HCT116 (cell line): ENCODE results near the gene SOX18. TPM values are rescaled to one million over a fixed set of nuclear protein-coding genes. Genes with fewer than 3 reads are reported as not detected.

Source experiments
- ATAC-seq: fragments of 200-7000 bp; cut with Tn5 transposase; 2 replicates; pipeline ENCODE4 v1.9.1; 2020; ENCODE audit warnings: mild to moderate bottlenecking, moderate library complexity
- BruUV-seq: library from RNA; stranded (reverse); fragments of 400-500 nt; replicated peaks from 2 replicates; lab custom pipeline; 2021; lab: Mats Ljungman, UMichigan
- CTCF ChIA-PET: fragments of 300-600 bp; sonication (Branson Sonifier 250); formaldehyde crosslinking; loops from one replicate; lab custom pipeline; 2021; ENCODE audit warnings: antibody characterized with exemption; lab: Charles Lee
- POLR2A ChIA-PET: fragments of 300-600, 350-600 bp; sonication (Branson Sonifier 250); formaldehyde crosslinking; loops from one replicate; lab custom pipeline; 2021; ENCODE audit warnings: antibody characterized with exemption; lab: Charles Lee
- RAD21 ChIA-PET, 2 experiments: fragments of 300-600 bp; sonication (Branson Sonifier 250); formaldehyde crosslinking; loops; one replicate each; lab custom pipeline; 2023; ENCODE audit warnings: low total read pairs in 2 of 2; ENCODE audit not compliant: uncharacterized antibody in 2 of 2, unreplicated experiment in 2 of 2, low non-redundant PET in 1 of 2; lab: Charles Lee
- DNase-seq: peaks from one replicate; pipeline ENCODE4 v3.0.0-alpha.2; 2010; ENCODE audit warnings: low read depth, low spot score
- H2AFZ ChIP-seq: fragments of 200-600 bp; shearing (Covaris generic), sonication (generic); 2 replicates; pipeline ENCODE4 v1.6.1; 2017; ENCODE audit warnings: low read depth, mixed run types, mixed read lengths, antibody characterized with exemption, low read length; ENCODE audit not compliant: poor library complexity, severe bottlenecking
- H3K27ac ChIP-seq: 2 replicates; pipeline ENCODE4 v1.5.1; 2012; ENCODE audit warnings: low read depth, low read length
- H3K27me3 ChIP-seq: fragments of 200-600 bp; sonication (generic); 2 replicates; pipeline ENCODE4 v1.6.1; 2016; ENCODE audit warnings: mixed run types, low read length, mixed read lengths; ENCODE audit not compliant: insufficient read depth
- H3K36me3 ChIP-seq, 2 experiments: fragments of 200-500 bp in 1 of 2; fragments of 200-600 bp in 1 of 2; sonication (Bioruptor generic) in 1 of 2; sonication (generic) in 1 of 2; 2 replicates each; pipeline versions ENCODE4 v1.5.1 to v1.6.1; 2014 to 2016; ENCODE audit warnings: low read length in 2 of 2, inconsistent platforms in 1 of 2, mixed read lengths in 1 of 2, mixed run types in 1 of 2; ENCODE audit not compliant: insufficient read depth in 2 of 2, control insufficient read depth in 1 of 2
- H3K4me1 ChIP-seq, 2 experiments: fragments of 200-600 bp in 1 of 2; sonication (generic) in 1 of 2; 2 replicates each; pipeline versions ENCODE4 v1.5.1 to v1.6.1; 2012 to 2017; ENCODE audit warnings: low read length in 2 of 2, inconsistent platforms in 1 of 2, mild to moderate bottlenecking in 1 of 2, mixed read lengths in 1 of 2, mixed run types in 1 of 2, moderate library complexity in 1 of 2; ENCODE audit not compliant: insufficient read depth in 2 of 2, control insufficient read depth in 1 of 2
- H3K4me2 ChIP-seq: fragments of 200-600 bp; sonication (generic); 2 replicates; pipeline ENCODE4 v1.6.1; 2017; ENCODE audit warnings: mixed run types, low read length, mixed read lengths
- H3K4me3 ChIP-seq, 2 experiments: fragments of 200-600 bp in 1 of 2; sonication (generic) in 1 of 2; replicated peaks in 1 of 2; 2 replicates each; pipeline ENCODE4 v1.5.1; 2011 to 2016; ENCODE audit warnings: low read length in 2 of 2, control low read depth in 1 of 2, low read depth in 1 of 2, mild to moderate bottlenecking in 1 of 2, mixed read lengths in 1 of 2, mixed run types in 1 of 2
- H3K79me2 ChIP-seq: fragments of 200-600 bp; sonication (generic); 2 replicates; pipeline ENCODE4 v1.6.1; 2017; ENCODE audit warnings: mild to moderate bottlenecking, mixed run types, low read length, moderate library complexity, mixed read lengths; ENCODE audit not compliant: insufficient read depth
- H3K9ac ChIP-seq: fragments of 200-600 bp; sonication (generic); 2 replicates; pipeline ENCODE4 v1.6.1; 2016; ENCODE audit warnings: low read length, mixed read lengths
- H3K9me2 ChIP-seq: fragments of 200-600 bp; sonication (generic), shearing (Covaris generic); 2 replicates; pipeline ENCODE4 v1.6.1; 2017; ENCODE audit warnings: mixed run types, mild to moderate bottlenecking, moderate library complexity; ENCODE audit not compliant: insufficient read depth
- H3K9me3 ChIP-seq, 2 experiments: fragments of 200-500 bp in 1 of 2; fragments of 200-600 bp in 1 of 2; sonication (Bioruptor generic) in 1 of 2; sonication (generic) in 1 of 2; 2 replicates each; pipeline ENCODE4 v1.6.1; 2014 to 2017; ENCODE audit warnings: low read length in 2 of 2, mixed read lengths in 2 of 2, inconsistent platforms in 1 of 2, low read depth in 1 of 2, mild to moderate bottlenecking in 1 of 2, mixed run types in 1 of 2, moderate library complexity in 1 of 2; ENCODE audit not compliant: control insufficient read depth in 1 of 2, insufficient read depth in 1 of 2
- H4K20me1 ChIP-seq: fragments of 200-600 bp; sonication (generic), shearing (Covaris generic); 2 replicates; pipeline ENCODE4 v1.6.1; 2017; ENCODE audit warnings: mixed run types, mild to moderate bottlenecking, moderate library complexity; ENCODE audit not compliant: insufficient read depth
- ATF3 ChIP-seq: IDR thresholded peaks from 2 replicates; pipeline ENCODE4 v1.6.1; 2012
- ELF1 ChIP-seq: IDR thresholded peaks from 2 replicates; pipeline ENCODE4 v1.6.1; 2012; ENCODE audit warnings: low read depth, borderline replicate concordance
- EZH2 ChIP-seq: fragments of 200-600 bp; sonication (generic); IDR thresholded peaks from 2 replicates; pipeline ENCODE4 v1.6.1; 2017; ENCODE audit warnings: antibody characterized with exemption, mixed run types
- EZH2phosphoT487 ChIP-seq: fragments of 200-600 bp; IDR thresholded peaks from 2 replicates; pipeline ENCODE4 v1.6.1; 2018; ENCODE audit warnings: antibody characterized with exemption, borderline replicate concordance
- POLR2AphosphoS5 ChIP-seq: IDR thresholded peaks from 2 replicates; pipeline ENCODE4 v1.6.1; 2011; ENCODE audit warnings: mild to moderate bottlenecking, low read depth, low read length, moderate library complexity
- TCF7L2 ChIP-seq: IDR thresholded peaks from 2 replicates; pipeline ENCODE4 v1.7.0; 2011; ENCODE audit warnings: borderline replicate concordance, inconsistent platforms; ENCODE audit not compliant: insufficient read depth, insufficient read length; ENCODE audit errors: extremely low read depth
- YY1 ChIP-seq: IDR thresholded peaks from 2 replicates; pipeline ENCODE4 v1.6.1; 2011; ENCODE audit warnings: low read length, low read depth, moderate library complexity, mild to moderate bottlenecking; ENCODE audit not compliant: insufficient replicate concordance; ENCODE audit errors: extremely low read depth
- intact Hi-C: fragments of 100-400 bp; cut with micrococcal nuclease; formaldehyde crosslinking; loops from 2 replicates; pipeline ENCODE4 v1.10.0; 2022
- total RNA-seq: library from RNA; stranded (reverse); gene quantifications from one replicate; pipeline ENCODE4 v1.2.1, GENCODE V29; 2021; ENCODE audit not compliant: unreplicated experiment
- TF ChIP-seq, protein P1 (sequence below): IDR thresholded peaks from 2 replicates; pipeline ENCODE4 v1.6.1; 2012
- TF ChIP-seq, protein P2 (sequence below): IDR thresholded peaks from 2 replicates; pipeline ENCODE4 v1.6.1; 2012; ENCODE audit warnings: low read depth
- TF ChIP-seq, protein P3 (sequence below): IDR thresholded peaks from 2 replicates; pipeline ENCODE4 v1.6.1; 2011; ENCODE audit warnings: mild to moderate bottlenecking, low read length, moderate library complexity; ENCODE audit not compliant: insufficient replicate concordance; ENCODE audit errors: extremely low read depth

SOX18 gene
- total RNA-seq, 1 experiment from 2014 or later, result 3.3 TPM

GRCh38 chr20:64051561-64052325 is 2.3 kb upstream of the SOX18 start:
- no peak overlapping the region for H3K4me3 ChIP-seq
- intact Hi-C loops, result loop anchor here (10.0 kb wide), 1 partner anchor 347 kb away; the partner anchor contains the start of genes ARFRP1 and ZGPAT
- RAD21 ChIA-PET, result interaction anchor here in 1 of 2 experiments (0.6 kb wide), 1 partner anchor 64 kb away, joined by 4 read pairs; no protein-coding TSS in a partner anchor
- no peak overlapping the region for H3K27ac ChIP-seq
- ATAC-seq (no peak), DNase-seq (no peak)
- H3K9me3 ChIP-seq, result no peaks in the 10 kb centered on the region
- H3K9me2 ChIP-seq, result no peaks in the 10 kb centered on the region
- no peaks in the 10 kb centered on the region for H4K20me1 ChIP-seq
- no peak overlapping the region for H3K4me2 ChIP-seq
- CTCF ChIA-PET, result no interaction called here
- H2AFZ ChIP-seq, result no peak overlapping the region
- peaks cover 16 to 32% of the 10 kb centered on the region in 2 experiments for H3K4me1 ChIP-seq
- H3K79me2 ChIP-seq, result no peaks in the 10 kb centered on the region
- no peak overlapping the region for H3K9ac ChIP-seq
- no peaks in the 10 kb centered on the region for H3K27me3 ChIP-seq
- BruUV-seq, result no TSS peak
- POLR2A ChIA-PET, result interaction anchor here (0.6 kb wide), 1 partner anchor 477 kb away, joined by 3 read pairs; no protein-coding TSS in a partner anchor
- TF ChIP-seq POLR2AphosphoS5 (no peak), ELF1 (no peak)
- H3K36me3 ChIP-seq, result no peaks in the 10 kb centered on the region

DNA sequence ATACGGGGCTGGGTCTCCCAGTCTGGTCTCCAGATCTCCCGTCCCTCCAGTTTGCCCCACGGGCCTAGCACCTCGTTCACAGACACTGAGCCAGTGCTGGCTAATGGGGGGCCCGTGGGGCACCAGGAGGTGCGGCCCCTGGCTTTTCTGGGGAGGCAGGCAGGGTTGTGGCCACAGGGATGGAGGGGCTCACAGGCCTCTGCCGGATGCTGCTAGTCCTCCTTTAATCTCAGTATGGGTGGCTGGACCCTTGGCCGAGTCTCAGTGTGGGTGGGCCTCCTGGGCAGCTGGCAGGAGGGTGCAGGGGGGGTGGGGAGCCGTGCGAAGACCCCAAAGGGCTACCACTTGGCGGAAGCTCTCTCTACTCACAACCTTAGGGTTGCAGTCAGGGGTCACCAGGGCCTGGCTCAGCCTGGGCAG is 1.6 kb upstream of the SOX18 start:
- Histone ChIP-seq H3K4me1 (peaks cover 16 to 36% of the 10 kb centered on the region in 2 experiments), H3K36me3 (no peaks in the 10 kb centered on the region), H3K27ac (no peak overlapping the region), H3K9me3 (no peaks in the 10 kb centered on the region), H2AFZ (no peak overlapping the region), H3K79me2 (no peaks in the 10 kb centered on the region), H4K20me1 (no peaks in the 10 kb centered on the region), H3K9me2 (no peaks in the 10 kb centered on the region), H3K27me3 (no peaks in the 10 kb centered on the region), H3K4me3 (no peak overlapping the region), H3K9ac (no peak overlapping the region), H3K4me2 (no peak overlapping the region)
- BruUV-seq, result no TSS peak
- ChIA-PET CTCF (interaction anchor here (0.8 kb wide), 1 partner anchor 13 kb away, joined by 3 read pairs; no protein-coding TSS in a partner anchor), RAD21 (no interaction called here), POLR2A (interaction anchor here (0.6 kb wide), 1 partner anchor 477 kb away, joined by 3 read pairs; no protein-coding TSS in a partner anchor)
- DNase-seq, result no peak
- intact Hi-C loops, result loop anchor here (10.0 kb wide), 1 partner anchor 346 kb away; the partner anchor contains the start of genes ARFRP1 and ZGPAT
- ATAC-seq, result no peak
- TF ChIP-seq TCF7L2 (no peak), EZH2 (no peak), ELF1 (no peak), YY1 (no peak), ATF3 (no peak), EZH2phosphoT487 (no peak)
- TF ChIP-seq, protein P1, sequence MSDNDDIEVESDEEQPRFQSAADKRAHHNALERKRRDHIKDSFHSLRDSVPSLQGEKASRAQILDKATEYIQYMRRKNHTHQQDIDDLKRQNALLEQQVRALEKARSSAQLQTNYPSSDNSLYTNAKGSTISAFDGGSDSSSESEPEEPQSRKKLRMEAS, result no peak
- TF ChIP-seq, protein P2, sequence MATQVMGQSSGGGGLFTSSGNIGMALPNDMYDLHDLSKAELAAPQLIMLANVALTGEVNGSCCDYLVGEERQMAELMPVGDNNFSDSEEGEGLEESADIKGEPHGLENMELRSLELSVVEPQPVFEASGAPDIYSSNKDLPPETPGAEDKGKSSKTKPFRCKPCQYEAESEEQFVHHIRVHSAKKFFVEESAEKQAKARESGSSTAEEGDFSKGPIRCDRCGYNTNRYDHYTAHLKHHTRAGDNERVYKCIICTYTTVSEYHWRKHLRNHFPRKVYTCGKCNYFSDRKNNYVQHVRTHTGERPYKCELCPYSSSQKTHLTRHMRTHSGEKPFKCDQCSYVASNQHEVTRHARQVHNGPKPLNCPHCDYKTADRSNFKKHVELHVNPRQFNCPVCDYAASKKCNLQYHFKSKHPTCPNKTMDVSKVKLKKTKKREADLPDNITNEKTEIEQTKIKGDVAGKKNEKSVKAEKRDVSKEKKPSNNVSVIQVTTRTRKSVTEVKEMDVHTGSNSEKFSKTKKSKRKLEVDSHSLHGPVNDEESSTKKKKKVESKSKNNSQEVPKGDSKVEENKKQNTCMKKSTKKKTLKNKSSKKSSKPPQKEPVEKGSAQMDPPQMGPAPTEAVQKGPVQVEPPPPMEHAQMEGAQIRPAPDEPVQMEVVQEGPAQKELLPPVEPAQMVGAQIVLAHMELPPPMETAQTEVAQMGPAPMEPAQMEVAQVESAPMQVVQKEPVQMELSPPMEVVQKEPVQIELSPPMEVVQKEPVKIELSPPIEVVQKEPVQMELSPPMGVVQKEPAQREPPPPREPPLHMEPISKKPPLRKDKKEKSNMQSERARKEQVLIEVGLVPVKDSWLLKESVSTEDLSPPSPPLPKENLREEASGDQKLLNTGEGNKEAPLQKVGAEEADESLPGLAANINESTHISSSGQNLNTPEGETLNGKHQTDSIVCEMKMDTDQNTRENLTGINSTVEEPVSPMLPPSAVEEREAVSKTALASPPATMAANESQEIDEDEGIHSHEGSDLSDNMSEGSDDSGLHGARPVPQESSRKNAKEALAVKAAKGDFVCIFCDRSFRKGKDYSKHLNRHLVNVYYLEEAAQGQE, result no peak
- TF ChIP-seq, protein P3, sequence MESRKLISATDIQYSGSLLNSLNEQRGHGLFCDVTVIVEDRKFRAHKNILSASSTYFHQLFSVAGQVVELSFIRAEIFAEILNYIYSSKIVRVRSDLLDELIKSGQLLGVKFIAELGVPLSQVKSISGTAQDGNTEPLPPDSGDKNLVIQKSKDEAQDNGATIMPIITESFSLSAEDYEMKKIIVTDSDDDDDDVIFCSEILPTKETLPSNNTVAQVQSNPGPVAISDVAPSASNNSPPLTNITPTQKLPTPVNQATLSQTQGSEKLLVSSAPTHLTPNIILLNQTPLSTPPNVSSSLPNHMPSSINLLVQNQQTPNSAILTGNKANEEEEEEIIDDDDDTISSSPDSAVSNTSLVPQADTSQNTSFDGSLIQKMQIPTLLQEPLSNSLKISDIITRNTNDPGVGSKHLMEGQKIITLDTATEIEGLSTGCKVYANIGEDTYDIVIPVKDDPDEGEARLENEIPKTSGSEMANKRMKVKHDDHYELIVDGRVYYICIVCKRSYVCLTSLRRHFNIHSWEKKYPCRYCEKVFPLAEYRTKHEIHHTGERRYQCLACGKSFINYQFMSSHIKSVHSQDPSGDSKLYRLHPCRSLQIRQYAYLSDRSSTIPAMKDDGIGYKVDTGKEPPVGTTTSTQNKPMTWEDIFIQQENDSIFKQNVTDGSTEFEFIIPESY, result no peak
